Lower lobe of right lung (tissue), 2 donors: Measurements from ENCODE around the gene APLNR. TPM values are rescaled to one million over a fixed set of nuclear protein-coding genes. Genes with fewer than 3 reads are reported as not detected.

Experiments used
- ATAC-seq, 2 donors: fragments of 200-7000 bp; cut with Tn5 transposase; one replicate each; pipeline ENCODE4 v1.9.1; 2020 to 2022; ENCODE audit warnings: mild to moderate bottlenecking in 2 of 2, moderate library complexity in 2 of 2
- DNase-seq: peaks from one replicate; pipeline ENCODE4 v3.0.0-alpha.2; 2020
- H3K27ac ChIP-seq: fragments of 200-600 bp; one replicate; pipeline ENCODE4 v1.8.0; 2022
- H3K27me3 ChIP-seq: fragments of 200-600 bp; one replicate; pipeline ENCODE4 v1.8.0; 2022; ENCODE audit warnings: low read depth
- H3K36me3 ChIP-seq: fragments of 200-600 bp; one replicate; pipeline ENCODE4 v1.8.0; 2022; ENCODE audit warnings: mild to moderate bottlenecking
- H3K4me1 ChIP-seq: fragments of 200-600 bp; one replicate; pipeline ENCODE4 v1.8.0; 2022
- H3K4me3 ChIP-seq: fragments of 200-600 bp; one replicate; pipeline ENCODE4 v1.8.0; 2022; ENCODE audit warnings: mild to moderate bottlenecking
- H3K9me3 ChIP-seq: fragments of 200-600 bp; one replicate; pipeline ENCODE4 v1.8.0; 2022
- CTCF ChIP-seq: fragments of 200-600 bp; IDR thresholded peaks from one replicate; pipeline ENCODE4 v1.8.0; 2022; ENCODE audit warnings: antibody characterized with exemption, mild to moderate bottlenecking
- intact Hi-C: fragments of 100-400 bp; cut with DNase I; formaldehyde crosslinking; loops from one replicate; pipeline ENCODE4 v1.11.0; 2022
- total RNA-seq: library from RNA; stranded (reverse); fragmentation: NEBNext Ultra II Directional; extraction: Animal tissue kit (Norgen Biotek cat#: 25700); gene quantifications from one replicate; pipeline ENCODE4 v1.2.1, GENCODE V29; 2021
- donor health status: DM: no; HTN: yes; CAD: no; lungs with severe emphysema.

APLNR gene
- total RNA-seq, 1 donor from 2014 or later, result 4.1 TPM

- Histone ChIP-seq H3K4me1 (peaks cover 5% of the 10 kb centered on the region), H3K36me3 (no peaks in the 10 kb centered on the region), H3K9me3 (no peaks in the 10 kb centered on the region), H3K27ac (no peak overlapping the region), H3K27me3 (no peaks in the 10 kb centered on the region), H3K4me3 (no peak overlapping the region)
- intact Hi-C loops, result no loop called here
- ATAC-seq (no peak), DNase-seq (no peak)
- TF ChIP-seq CTCF, result no peak
Measured at GRCh38 chr11:57224128-57224527, 12.9 kb downstream of the APLNR start.

- DNase-seq, result no peak
- Histone ChIP-seq H3K4me3 (no peak overlapping the region), H3K27me3 (no peaks in the 10 kb centered on the region)
Measured at GRCh38 chr11:57223601-57224000, 13.4 kb downstream of the APLNR start.

GRCh38 chr11:57222239-57222638, 14.8 kb downstream of the APLNR start:
- no peak for ATAC-seq
- Histone ChIP-seq H3K36me3 (no peaks in the 10 kb centered on the region), H3K27ac (no peak overlapping the region), H3K4me3 (no peak overlapping the region), H3K9me3 (no peaks in the 10 kb centered on the region), H3K27me3 (no peaks in the 10 kb centered on the region), H3K4me1 (peaks cover 11% of the 10 kb centered on the region)
- no peak for DNase-seq
- intact Hi-C loops, result no loop called here
- no peak for TF ChIP-seq CTCF

More at GRCh38 chr11:57223601-57224000, 13.4 kb downstream of the APLNR start:
- ATAC-seq, result no peak
- peaks cover 10% of the 10 kb centered on the region for H3K4me1 ChIP-seq
- H3K9me3 ChIP-seq, result no peaks in the 10 kb centered on the region
- no peaks in the 10 kb centered on the region for H3K36me3 ChIP-seq
- TF ChIP-seq CTCF, result no peak
- intact Hi-C loops, result no loop called here
- H3K27ac ChIP-seq, result no peak overlapping the region

- Histone ChIP-seq H3K27me3 (no peaks in the 10 kb centered on the region), H3K9me3 (no peaks in the 10 kb centered on the region), H3K36me3 (no peaks in the 10 kb centered on the region), H3K27ac (no peak overlapping the region), H3K4me3 (no peak overlapping the region), H3K4me1 (peaks cover 20% of the 10 kb centered on the region)
- DNase-seq (no peak), ATAC-seq (peak; percentile 12 to 21)
- intact Hi-C loops, result no loop called here
- TF ChIP-seq CTCF, result no peak
Measured at GRCh38 chr11:57219021-57219627, 17.9 kb downstream of the APLNR start.

- H3K27ac ChIP-seq, result no peak overlapping the region
- intact Hi-C loops, result no loop called here
- ATAC-seq, result no peak
- H3K4me1 ChIP-seq, result peaks cover 32% of the 10 kb centered on the region
- H3K36me3 ChIP-seq, result no peaks in the 10 kb centered on the region
- DNase-seq, result no peak
- TF ChIP-seq CTCF, result no peak
- no peak overlapping the region for H3K4me3 ChIP-seq
- H3K27me3 ChIP-seq, result no peaks in the 10 kb centered on the region
- H3K9me3 ChIP-seq, result no peaks in the 10 kb centered on the region
Measured at GRCh38 chr11:57217053-57217452, 20.0 kb downstream of the APLNR start.
